SK-N-SH (cell line): ENCODE results near the gene SPEG. TPM values are rescaled to one million over a fixed set of nuclear protein-coding genes. Genes with fewer than 3 reads are reported as not detected.

ENCODE experiments used
- CTCF ChIA-PET: fragments of 300-600, 350-600 bp; formaldehyde crosslinking; extraction: SDS; loops from one replicate; lab custom pipeline; 2021; lab: Yijun Ruan, JAX
- POLR2A ChIA-PET: fragments of 350-600 bp; sonication (Branson Sonifier 250); formaldehyde crosslinking; extraction: SDS; loops from one replicate; lab custom pipeline; 2020; ENCODE audit warnings: antibody characterized with exemption, inconsistent platforms; lab: Yijun Ruan, JAX
- DNase-seq: peaks from one replicate; pipeline ENCODE4 v3.0.0; 2012
- H2AFZ ChIP-seq: fragments of 200-600 bp; sonication (generic); 2 replicates; pipeline ENCODE4 v1.8.1; 2016; ENCODE audit warnings: antibody characterized with exemption, mild to moderate bottlenecking, low read depth
- H3F3A ChIP-seq: fragments of 200-600 bp; sonication (generic); replicated peaks from 2 replicates; pipeline ENCODE3; 2016; ENCODE audit warnings: antibody characterized with exemption, mild to moderate bottlenecking; ENCODE audit not compliant: insufficient read depth
- H3K27ac ChIP-seq, 2 experiments: fragments of 200-500 bp in 1 of 2; fragments of 200-600 bp in 1 of 2; sonication (Bioruptor generic) in 1 of 2; sonication (generic), shearing (Covaris generic) in 1 of 2; 2 replicates each; pipeline versions ENCODE4 v1.5.1 to v1.6.1; 2014 to 2016; ENCODE audit warnings: low read depth in 2 of 2, inconsistent platforms in 1 of 2, low read length in 1 of 2, mild to moderate bottlenecking in 1 of 2, mixed read lengths in 1 of 2
- H3K27me3 ChIP-seq: fragments of 200-600 bp; sonication (generic), shearing (Covaris generic); 2 replicates; pipeline ENCODE4 v1.6.1; 2016; ENCODE audit warnings: mixed run types; ENCODE audit not compliant: insufficient read depth
- H3K36me3 ChIP-seq, 2 experiments: fragments of 200-500 bp in 1 of 2; fragments of 200-600 bp in 1 of 2; sonication (Bioruptor generic) in 1 of 2; sonication (generic) in 1 of 2; replicated peaks in 1 of 2; 2 replicates each; pipeline versions ENCODE3 to v1.5.1; 2014 to 2016; ENCODE audit warnings: low read length in 1 of 2, mild to moderate bottlenecking in 1 of 2; ENCODE audit not compliant: insufficient read depth in 2 of 2, control insufficient read depth in 1 of 2
- H3K4me1 ChIP-seq, 2 experiments: fragments of 200-500 bp in 1 of 2; fragments of 200-600 bp in 1 of 2; sonication (Bioruptor generic) in 1 of 2; sonication (generic), shearing (Covaris generic) in 1 of 2; 2 replicates each; pipeline versions ENCODE4 v1.5.1 to v1.6.1; 2014 to 2016; ENCODE audit warnings: low read depth in 1 of 2, low read length in 1 of 2, mixed run types in 1 of 2; ENCODE audit not compliant: insufficient read depth in 2 of 2, control insufficient read depth in 1 of 2
- H3K4me2 ChIP-seq: fragments of 200-600 bp; sonication (generic), shearing (Covaris generic); 2 replicates; pipeline ENCODE4 v1.6.1; 2017; ENCODE audit warnings: mixed run types
- H3K4me3 ChIP-seq, 2 experiments: fragments of 200-500 bp in 1 of 2; fragments of 200-600 bp in 1 of 2; sonication (Bioruptor generic) in 1 of 2; sonication (generic), shearing (Covaris generic) in 1 of 2; 2 replicates each; pipeline versions ENCODE4 v1.5.1 to v1.8.1; 2014 to 2016; ENCODE audit warnings: low read depth in 2 of 2, inconsistent platforms in 1 of 2, low read length in 1 of 2, mild to moderate bottlenecking in 1 of 2, mixed read lengths in 1 of 2, moderate library complexity in 1 of 2
- H3K79me2 ChIP-seq: fragments of 200-600 bp; sonication (generic); 2 replicates; pipeline ENCODE4 v1.8.1; 2017; ENCODE audit warnings: mild to moderate bottlenecking; ENCODE audit not compliant: insufficient read depth
- H3K9ac ChIP-seq: fragments of 200-600 bp; sonication (generic); 2 replicates; pipeline ENCODE4 v1.6.1; 2017; ENCODE audit warnings: mixed run types
- H3K9me2 ChIP-seq: fragments of 200-600 bp; sonication (generic); 2 replicates; pipeline ENCODE4 v1.6.1; 2017; ENCODE audit warnings: mixed run types
- H3K9me3 ChIP-seq: fragments of 200-600 bp; sonication (generic); 2 replicates; pipeline ENCODE4 v1.6.1; 2017; ENCODE audit warnings: mixed run types, mild to moderate bottlenecking, moderate library complexity
- H4K20me1 ChIP-seq: fragments of 200-600 bp; sonication (generic); 2 replicates; pipeline ENCODE4 v1.6.1; 2017; ENCODE audit warnings: mild to moderate bottlenecking, mixed run types; ENCODE audit not compliant: insufficient read depth
- CHD2 ChIP-seq: fragments of 150-350 bp; IDR thresholded peaks from 2 replicates; pipeline ENCODE4 v1.6.1; 2018; ENCODE audit warnings: low read length; ENCODE audit not compliant: partially characterized antibody
- ELF1 ChIP-seq: IDR thresholded peaks from 2 replicates; pipeline ENCODE4 v1.4.0; 2012
- FOXJ3 ChIP-seq: sonication (generic); formaldehyde crosslinking; IDR thresholded peaks from 2 replicates; pipeline ENCODE4 v1.5.1; 2020; ENCODE audit warnings: mild to moderate bottlenecking, missing genetic modification reagents
- FOXM1 ChIP-seq: IDR thresholded peaks from 2 replicates; pipeline ENCODE4 v1.4.0; 2012; ENCODE audit warnings: low read depth, mild to moderate bottlenecking
- GABPA ChIP-seq: IDR thresholded peaks from 2 replicates; pipeline ENCODE4 v1.4.0; 2012; ENCODE audit warnings: low read depth, mild to moderate bottlenecking
- JUND ChIP-seq: IDR thresholded peaks from 2 replicates; pipeline ENCODE4 v1.4.0; 2012
- MXI1 ChIP-seq: IDR thresholded peaks from 2 replicates; pipeline ENCODE4 v1.6.1; 2012; ENCODE audit warnings: mild to moderate bottlenecking, low read depth, low read length, improper control_type of control experiment
- NFIC ChIP-seq: IDR thresholded peaks from 2 replicates; pipeline ENCODE4 v1.4.0; 2012; ENCODE audit warnings: borderline replicate concordance
- NRF1 ChIP-seq: IDR thresholded peaks from 2 replicates; pipeline ENCODE4 v1.6.1; 2012; ENCODE audit warnings: low read depth, mild to moderate bottlenecking, low read length
- PBX3 ChIP-seq: IDR thresholded peaks from 2 replicates; pipeline ENCODE4; 2012
- REST ChIP-seq: IDR thresholded peaks from 2 replicates; pipeline ENCODE4 v1.6.1; 2012; ENCODE audit warnings: mild to moderate bottlenecking, low read depth, low read length, moderate library complexity
- RXRA ChIP-seq: IDR thresholded peaks from 2 replicates; pipeline ENCODE4 v1.4.0; 2012; ENCODE audit warnings: low read depth, mild to moderate bottlenecking, borderline replicate concordance
- SIN3A ChIP-seq: IDR thresholded peaks from 2 replicates; pipeline ENCODE4 v1.6.1; 2012; ENCODE audit warnings: low read depth, mild to moderate bottlenecking, low read length, moderate library complexity, borderline replicate concordance
- TCF12 ChIP-seq: IDR thresholded peaks from 2 replicates; pipeline ENCODE4 v1.4.0; 2012
- USF2 ChIP-seq: fragments of 150-350 bp; IDR thresholded peaks from 2 replicates; pipeline ENCODE4 v1.6.1; 2017; ENCODE audit warnings: antibody characterized with exemption, low read length, low read depth, borderline replicate concordance
- WGBS: methylation state at CpG from one replicate; pipeline ENCODE4 v1.1.6; 2017; ENCODE audit warnings: low lambda C conversion rate; 5-methylcytosine and 5-hydroxymethylcytosine counted together
- polyA plus RNA-seq, 3 experiments: library from polyadenylated mRNA; depleted of rRNA; stranded (reverse); fragments of >200 nt; gene quantifications; 2 replicates each; pipeline ENCODE4 v1.2.3, GENCODE V29; 2012
- TF ChIP-seq, protein P1 (sequence below): IDR thresholded peaks from 2 replicates; pipeline ENCODE4 v1.4.0; 2012; ENCODE audit warnings: low read depth
- TF ChIP-seq, protein P2 (sequence below): IDR thresholded peaks from 2 replicates; pipeline ENCODE4 v1.4.0; 2012; ENCODE audit warnings: low read depth, borderline replicate concordance

SPEG gene
- polyA plus RNA-seq, 1 of the 3 experiments (the other 2 are of a cell fraction): 107 TPM

DNA sequence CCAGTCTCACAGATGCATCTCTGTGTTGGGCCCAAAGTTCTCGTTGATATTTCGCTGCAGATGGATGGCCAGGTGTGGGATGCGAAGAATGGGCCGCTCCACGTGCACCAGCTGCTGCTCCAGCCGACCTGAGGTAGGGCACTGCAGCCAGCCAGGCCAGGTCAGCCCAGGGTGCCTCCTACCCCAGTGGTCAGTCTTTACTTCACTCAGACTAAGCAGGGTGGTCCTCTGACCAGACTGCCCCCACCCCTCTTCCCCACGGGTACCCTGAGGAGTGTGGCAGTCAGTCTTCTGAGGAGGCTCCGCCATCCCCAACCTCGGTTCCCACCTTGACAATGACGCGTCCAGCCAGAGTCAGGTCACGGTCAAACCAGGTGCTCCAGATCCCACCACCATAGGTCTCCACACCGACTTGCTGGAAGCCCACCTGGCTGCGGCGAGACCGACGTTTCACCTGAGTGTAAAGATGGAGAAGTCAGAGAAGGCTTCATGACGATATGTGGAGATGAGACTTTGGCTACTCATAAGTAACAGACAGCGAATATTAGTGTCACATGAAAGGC lies 48.6 kb upstream of the SPEG start:
- POLR2A ChIA-PET: no interaction called here
- Histone ChIP-seq H4K20me1 (no peaks in the 10 kb centered on the region), H3K79me2 (peaks cover 13% of the 10 kb centered on the region), H3K9me2 (no peaks in the 10 kb centered on the region), H3K4me2 (peak overlapping the region; percentile 99), H3F3A (peaks cover 8% of the 10 kb centered on the region), H2AFZ (no peak overlapping the region), H3K27ac (no peak overlapping the region), H3K4me3 (peak overlapping the region in 1 of 2 experiments; percentile 100; a peak in 2 of 4 replicates), H3K36me3 (peaks cover 26 to 52% of the 10 kb centered on the region in 2 experiments), H3K9me3 (no peaks in the 10 kb centered on the region), H3K9ac (no peak overlapping the region), H3K27me3 (no peaks in the 10 kb centered on the region), H3K4me1 (peaks cover 3 to 16% of the 10 kb centered on the region in 2 experiments; a peak in 1 of 4 replicates)
- CTCF ChIA-PET: no interaction called here
- TF ChIP-seq RXRA (no peak), GABPA (no peak), ELF1 (no peak), FOXJ3 (CRISPR knock-in tag) (no peak), JUND (no peak), NRF1 (no peak), SIN3A (no peak), TCF12 (no peak), MXI1 (no peak), FOXM1 (no peak), CHD2 (no peak), REST (no peak), NFIC (no peak), USF2 (no peak), PBX3 (no peak)
- TF ChIP-seq, protein P1, sequence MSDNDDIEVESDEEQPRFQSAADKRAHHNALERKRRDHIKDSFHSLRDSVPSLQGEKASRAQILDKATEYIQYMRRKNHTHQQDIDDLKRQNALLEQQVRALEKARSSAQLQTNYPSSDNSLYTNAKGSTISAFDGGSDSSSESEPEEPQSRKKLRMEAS: no peak
- TF ChIP-seq, protein P2, sequence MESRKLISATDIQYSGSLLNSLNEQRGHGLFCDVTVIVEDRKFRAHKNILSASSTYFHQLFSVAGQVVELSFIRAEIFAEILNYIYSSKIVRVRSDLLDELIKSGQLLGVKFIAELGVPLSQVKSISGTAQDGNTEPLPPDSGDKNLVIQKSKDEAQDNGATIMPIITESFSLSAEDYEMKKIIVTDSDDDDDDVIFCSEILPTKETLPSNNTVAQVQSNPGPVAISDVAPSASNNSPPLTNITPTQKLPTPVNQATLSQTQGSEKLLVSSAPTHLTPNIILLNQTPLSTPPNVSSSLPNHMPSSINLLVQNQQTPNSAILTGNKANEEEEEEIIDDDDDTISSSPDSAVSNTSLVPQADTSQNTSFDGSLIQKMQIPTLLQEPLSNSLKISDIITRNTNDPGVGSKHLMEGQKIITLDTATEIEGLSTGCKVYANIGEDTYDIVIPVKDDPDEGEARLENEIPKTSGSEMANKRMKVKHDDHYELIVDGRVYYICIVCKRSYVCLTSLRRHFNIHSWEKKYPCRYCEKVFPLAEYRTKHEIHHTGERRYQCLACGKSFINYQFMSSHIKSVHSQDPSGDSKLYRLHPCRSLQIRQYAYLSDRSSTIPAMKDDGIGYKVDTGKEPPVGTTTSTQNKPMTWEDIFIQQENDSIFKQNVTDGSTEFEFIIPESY: no peak
- no peak for DNase-seq
- WGBS: 96% methylated on average over 19 of the region's 19 CpGs
